Osteoblast (primary cell): ENCODE measurements around the gene TNN. TPM values are rescaled to one million over a fixed set of nuclear protein-coding genes. Genes with fewer than 3 reads are reported as not detected.

Source experiments
- DNase-seq: peaks from one replicate; pipeline ENCODE4 v3.0.0; 2011; ENCODE audit warnings: low spot score, mixed read lengths; ENCODE audit not compliant: insufficient read length; ENCODE audit errors: missing footprints
- H2AFZ ChIP-seq: 2 replicates; pipeline ENCODE4 v1.6.0; 2011; ENCODE audit warnings: mild to moderate bottlenecking, low read length
- H3K27ac ChIP-seq: 2 replicates; pipeline ENCODE4 v1.5.1; 2011; ENCODE audit warnings: mild to moderate bottlenecking, low read depth, low read length, moderate library complexity
- H3K27me3 ChIP-seq: 2 replicates; pipeline ENCODE4 v1.6.0; 2012; ENCODE audit warnings: mild to moderate bottlenecking, control low read depth, inconsistent platforms, low read length, moderate library complexity; ENCODE audit not compliant: insufficient read depth
- H3K36me3 ChIP-seq: 2 replicates; pipeline ENCODE4 v1.5.1; 2011; ENCODE audit warnings: mild to moderate bottlenecking, low read length, control low read depth, moderate library complexity; ENCODE audit not compliant: insufficient read depth
- H3K4me1 ChIP-seq: 2 replicates; pipeline ENCODE4 v1.5.1; 2011; ENCODE audit warnings: mild to moderate bottlenecking, low read length, control low read depth, moderate library complexity; ENCODE audit not compliant: insufficient read depth
- H3K4me2 ChIP-seq: 2 replicates; pipeline ENCODE4 v1.6.0; 2011; ENCODE audit warnings: mild to moderate bottlenecking, low read length; ENCODE audit not compliant: insufficient read depth
- H3K4me3 ChIP-seq: fragments of 200-600 bp; sonication (generic); 3 replicates; pipeline ENCODE4 v1.5.1; 2012; ENCODE audit warnings: mild to moderate bottlenecking, low read length, inconsistent platforms; ENCODE audit not compliant: insufficient read depth
- H3K79me2 ChIP-seq: 2 replicates; pipeline ENCODE4 v1.6.0; 2012; ENCODE audit warnings: mild to moderate bottlenecking, low read length, control low read depth, inconsistent platforms; ENCODE audit not compliant: insufficient read depth
- H3K9me3 ChIP-seq: 2 replicates; pipeline ENCODE4 v1.5.1; 2011; ENCODE audit warnings: low read depth, low read length, control low read depth
- H4K20me1 ChIP-seq: 2 replicates; pipeline ENCODE4 v1.6.0; 2012; ENCODE audit warnings: mild to moderate bottlenecking, low read length, control low read depth; ENCODE audit not compliant: insufficient read depth
- total RNA-seq: library from RNA; depleted of rRNA; stranded (reverse); fragments of >200 nt; gene quantifications from 2 replicates; pipeline ENCODE4 v1.2.3, GENCODE V29; 2012
- TF ChIP-seq, protein P1 (sequence below): IDR thresholded peaks from 2 replicates; pipeline ENCODE4 v1.5.1; 2011; ENCODE audit warnings: mild to moderate bottlenecking, low read depth, low read length, moderate library complexity; ENCODE audit errors: extremely low read depth

TNN gene
- total RNA-seq, 1 donor, result under 0.01 TPM

- Histone ChIP-seq H3K4me3 (no peak overlapping the region), H3K79me2 (no peaks in the 10 kb centered on the region), H3K9me3 (no peaks in the 10 kb centered on the region), H3K4me2 (no peak overlapping the region), H3K27me3 (no peaks in the 10 kb centered on the region), H3K36me3 (no peaks in the 10 kb centered on the region), H3K27ac (no peak overlapping the region), H2AFZ (no peak overlapping the region), H3K4me1 (no peaks in the 10 kb centered on the region), H4K20me1 (no peaks in the 10 kb centered on the region)
- TF ChIP-seq, protein P1, sequence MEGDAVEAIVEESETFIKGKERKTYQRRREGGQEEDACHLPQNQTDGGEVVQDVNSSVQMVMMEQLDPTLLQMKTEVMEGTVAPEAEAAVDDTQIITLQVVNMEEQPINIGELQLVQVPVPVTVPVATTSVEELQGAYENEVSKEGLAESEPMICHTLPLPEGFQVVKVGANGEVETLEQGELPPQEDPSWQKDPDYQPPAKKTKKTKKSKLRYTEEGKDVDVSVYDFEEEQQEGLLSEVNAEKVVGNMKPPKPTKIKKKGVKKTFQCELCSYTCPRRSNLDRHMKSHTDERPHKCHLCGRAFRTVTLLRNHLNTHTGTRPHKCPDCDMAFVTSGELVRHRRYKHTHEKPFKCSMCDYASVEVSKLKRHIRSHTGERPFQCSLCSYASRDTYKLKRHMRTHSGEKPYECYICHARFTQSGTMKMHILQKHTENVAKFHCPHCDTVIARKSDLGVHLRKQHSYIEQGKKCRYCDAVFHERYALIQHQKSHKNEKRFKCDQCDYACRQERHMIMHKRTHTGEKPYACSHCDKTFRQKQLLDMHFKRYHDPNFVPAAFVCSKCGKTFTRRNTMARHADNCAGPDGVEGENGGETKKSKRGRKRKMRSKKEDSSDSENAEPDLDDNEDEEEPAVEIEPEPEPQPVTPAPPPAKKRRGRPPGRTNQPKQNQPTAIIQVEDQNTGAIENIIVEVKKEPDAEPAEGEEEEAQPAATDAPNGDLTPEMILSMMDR, result no peak
- DNase-seq, result no peak
Observed at GRCh38 chr1:175155936-175156335, 88.3 kb downstream of the TNN start.

DNA sequence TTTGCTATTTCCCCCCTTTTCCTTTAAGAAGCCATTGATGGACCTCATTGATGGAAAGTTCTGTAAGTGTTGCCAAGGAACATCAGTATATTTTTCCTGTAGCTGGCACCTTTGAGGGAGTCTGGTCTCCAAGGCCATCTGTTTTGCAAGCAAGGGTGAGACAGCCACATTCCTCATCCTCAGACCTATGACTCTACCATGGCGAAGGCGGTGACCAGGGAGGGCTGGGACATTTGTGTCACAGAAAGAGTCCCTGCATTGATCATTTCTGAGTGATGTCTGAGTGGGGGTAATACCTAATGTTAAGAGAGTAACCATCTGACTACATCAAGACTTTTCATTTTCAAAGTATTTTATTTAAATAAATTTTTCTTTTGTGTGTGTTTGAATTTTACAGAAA, 89.6 kb downstream of the TNN start:
- DNase-seq, result no peak
- Histone ChIP-seq H4K20me1 (no peaks in the 10 kb centered on the region), H3K27ac (no peak overlapping the region), H2AFZ (no peak overlapping the region), H3K4me2 (no peak overlapping the region), H3K36me3 (no peaks in the 10 kb centered on the region), H3K79me2 (no peaks in the 10 kb centered on the region), H3K4me3 (no peak overlapping the region), H3K4me1 (no peaks in the 10 kb centered on the region), H3K27me3 (no peaks in the 10 kb centered on the region), H3K9me3 (no peaks in the 10 kb centered on the region)
- TF ChIP-seq, protein P1, result no peak

DNA sequence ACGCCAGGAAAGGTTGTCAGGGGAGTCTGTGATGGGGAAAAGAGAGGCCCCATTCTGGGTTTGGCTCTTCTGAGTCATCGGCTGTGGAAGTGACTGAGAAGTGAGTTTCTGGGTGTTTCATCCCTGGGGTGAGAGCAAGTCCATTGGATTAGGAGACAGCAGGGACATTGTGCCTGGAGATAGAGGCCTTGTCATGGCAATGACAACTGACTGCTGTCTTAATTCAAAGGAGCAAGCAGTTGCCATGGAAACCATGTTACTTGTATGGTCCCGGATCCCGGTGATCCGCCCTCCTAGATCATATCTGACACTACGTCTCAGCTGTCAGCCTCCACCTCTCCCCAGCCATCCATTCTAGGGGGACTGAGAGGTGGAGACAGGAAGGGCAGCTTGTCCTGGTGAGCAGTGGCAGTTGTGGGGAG, 90.5 kb downstream of the TNN start:
- H3K36me3 ChIP-seq, result no peaks in the 10 kb centered on the region
- H2AFZ ChIP-seq, result no peak overlapping the region
- H3K27ac ChIP-seq, result no peak overlapping the region
- H3K4me1 ChIP-seq, result no peaks in the 10 kb centered on the region
- H3K79me2 ChIP-seq, result no peaks in the 10 kb centered on the region
- no peak overlapping the region for H3K4me3 ChIP-seq
- no peaks in the 10 kb centered on the region for H4K20me1 ChIP-seq
- DNase-seq, result no peak
- TF ChIP-seq, protein P1, result no peak
- H3K4me2 ChIP-seq, result no peak overlapping the region
- H3K27me3 ChIP-seq, result no peaks in the 10 kb centered on the region
- no peaks in the 10 kb centered on the region for H3K9me3 ChIP-seq

DNA sequence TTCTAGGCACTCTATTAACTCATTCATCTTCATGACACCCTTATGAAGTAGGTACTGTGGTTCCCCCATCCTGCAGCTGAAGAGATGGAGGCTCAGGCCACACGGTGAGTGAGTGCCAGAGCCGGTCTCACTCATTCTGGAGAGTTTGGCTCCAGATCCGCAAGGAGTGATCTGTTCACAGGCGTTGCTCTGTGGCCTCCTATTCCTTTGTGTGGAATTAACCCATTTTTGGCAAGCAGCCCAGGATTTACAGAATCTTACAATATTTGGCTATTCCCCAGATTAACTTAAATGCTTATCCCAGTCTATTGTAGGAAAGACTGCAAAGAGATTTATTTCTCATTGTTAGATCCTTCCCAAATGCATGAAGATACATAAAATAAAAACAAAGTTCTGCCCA, 95.3 kb downstream of the TNN start:
- Histone ChIP-seq H4K20me1 (no peaks in the 10 kb centered on the region), H2AFZ (no peak overlapping the region), H3K4me2 (no peak overlapping the region), H3K9me3 (no peaks in the 10 kb centered on the region), H3K27ac (no peak overlapping the region), H3K4me1 (no peaks in the 10 kb centered on the region), H3K4me3 (no peak overlapping the region), H3K79me2 (no peaks in the 10 kb centered on the region), H3K36me3 (no peaks in the 10 kb centered on the region), H3K27me3 (no peaks in the 10 kb centered on the region)
- no peak for DNase-seq
- TF ChIP-seq, protein P1, result no peak
